DMS79 treated with DMSO at 0.1 percent for 48 hours (cell line): ENCODE results near the gene RIN1.
A peak's percentile ranks its signal among the peaks of the same experiment; 100 is the strongest.
"Not testable (repeated sequence)": the region's sequence is repeated elsewhere in the genome, so short reads cannot be mapped to it uniquely, and the experiment has no call there.

ENCODE experiments used
- DNase-seq: peaks from one replicate; lab custom pipeline; 2025; lab: John Stamatoyannopoulos, UW

The RIN1 gene

DNA sequence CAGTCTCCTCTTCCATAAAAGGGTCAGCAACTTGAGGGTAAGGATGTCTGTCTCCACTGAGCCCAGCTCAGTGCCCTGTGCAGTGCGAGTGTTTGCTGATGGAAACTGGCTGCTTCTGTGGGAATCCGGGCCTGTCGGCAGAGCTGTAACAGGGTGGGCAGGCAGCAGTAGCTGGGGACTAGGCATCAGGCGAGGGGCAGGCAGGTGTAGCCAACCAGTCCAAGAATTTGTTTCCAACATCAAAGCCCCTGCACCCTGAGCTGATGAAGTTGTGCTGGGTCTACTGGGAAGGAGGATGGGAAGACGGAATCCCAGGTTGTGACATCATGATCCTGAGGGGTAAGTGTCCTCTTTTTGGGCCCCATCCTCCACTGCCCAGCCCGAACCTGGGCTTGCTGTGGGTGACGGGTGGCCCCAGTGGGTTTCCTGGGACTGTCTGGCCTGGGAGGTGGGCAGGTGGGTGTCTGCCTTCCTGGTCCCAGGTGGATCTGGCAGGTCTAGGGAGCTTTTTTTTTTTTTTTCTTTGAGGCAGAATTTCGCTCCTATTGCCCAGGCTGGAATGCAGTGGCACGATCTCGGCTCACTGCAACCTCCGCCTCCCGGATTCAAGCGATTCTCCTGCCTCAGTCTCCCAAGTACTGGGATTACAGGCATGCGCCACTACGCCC, 24.3 kb upstream of the RIN1 start:
- DNase-seq, result no peak

DNA sequence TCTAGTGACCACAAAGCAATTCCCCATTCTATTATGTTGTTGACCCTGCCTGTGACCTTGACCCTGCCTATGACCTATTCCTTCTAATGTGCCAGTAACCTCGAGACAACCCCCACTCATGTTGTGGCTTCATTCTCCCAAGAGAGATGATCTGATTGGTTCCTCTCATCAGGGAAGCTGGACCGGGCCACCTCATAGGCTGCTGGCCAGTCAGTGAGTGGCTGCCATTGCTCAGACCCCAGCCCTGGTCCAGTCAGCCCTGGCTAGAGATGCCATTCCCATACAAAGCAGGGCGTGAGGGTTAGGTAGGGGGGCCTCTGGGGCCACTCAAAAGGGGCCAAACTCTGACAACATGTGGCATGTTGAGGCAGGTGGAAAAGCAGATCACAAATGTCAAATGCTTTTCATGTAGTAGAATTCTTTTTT, 23.4 kb upstream of the RIN1 start:
- no peak for DNase-seq

DNA sequence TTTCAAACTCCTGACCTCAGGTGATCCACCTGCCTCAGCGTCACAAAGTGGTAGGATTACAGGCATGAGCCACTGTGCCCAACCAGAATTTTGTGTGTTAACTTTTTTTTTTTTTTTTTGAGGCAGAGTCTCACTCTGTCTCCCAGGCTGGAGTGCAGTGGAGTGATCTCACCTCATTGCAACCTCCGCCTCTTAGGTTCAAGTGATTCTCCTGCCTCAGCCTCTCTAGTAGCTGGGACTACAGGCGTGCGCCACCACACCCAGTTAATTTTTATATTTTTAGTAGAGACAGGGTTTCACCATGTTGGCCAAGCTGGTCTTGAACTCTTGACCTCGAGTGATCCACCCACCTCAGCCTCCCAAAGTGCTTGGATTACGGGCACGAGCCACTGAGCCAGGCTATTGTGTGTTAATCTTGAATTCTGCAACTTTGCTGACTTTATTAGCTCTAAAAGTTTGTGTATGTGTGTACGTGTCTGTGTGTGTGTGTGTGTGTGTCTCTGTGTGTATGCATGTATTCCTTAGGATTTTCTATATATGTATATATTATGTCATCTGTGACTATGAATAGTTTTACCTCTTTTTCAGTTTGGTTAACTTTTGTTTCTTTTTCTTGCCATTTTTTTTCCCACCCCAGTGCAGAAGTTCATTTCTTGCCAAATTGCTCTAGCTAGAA, 14.5 kb upstream of the RIN1 start:
- DNase-seq, result not testable (repeated sequence)

DNA sequence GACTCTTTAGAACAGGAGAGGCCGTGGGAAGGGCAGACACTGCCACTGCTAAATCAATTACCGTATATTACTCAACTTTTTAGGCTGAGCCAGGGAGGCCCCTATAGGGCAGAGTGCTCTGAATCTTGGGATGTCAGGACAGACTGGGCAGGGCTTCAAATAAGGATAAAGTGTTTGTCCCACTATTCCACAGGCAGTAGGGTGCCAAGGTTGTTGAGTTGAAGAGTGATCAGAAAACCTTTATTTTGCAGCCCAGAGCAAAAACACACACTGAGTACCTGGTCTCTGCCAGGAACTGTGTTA, 12.8 kb upstream of the RIN1 start:
- DNase-seq, result no peak

DNA sequence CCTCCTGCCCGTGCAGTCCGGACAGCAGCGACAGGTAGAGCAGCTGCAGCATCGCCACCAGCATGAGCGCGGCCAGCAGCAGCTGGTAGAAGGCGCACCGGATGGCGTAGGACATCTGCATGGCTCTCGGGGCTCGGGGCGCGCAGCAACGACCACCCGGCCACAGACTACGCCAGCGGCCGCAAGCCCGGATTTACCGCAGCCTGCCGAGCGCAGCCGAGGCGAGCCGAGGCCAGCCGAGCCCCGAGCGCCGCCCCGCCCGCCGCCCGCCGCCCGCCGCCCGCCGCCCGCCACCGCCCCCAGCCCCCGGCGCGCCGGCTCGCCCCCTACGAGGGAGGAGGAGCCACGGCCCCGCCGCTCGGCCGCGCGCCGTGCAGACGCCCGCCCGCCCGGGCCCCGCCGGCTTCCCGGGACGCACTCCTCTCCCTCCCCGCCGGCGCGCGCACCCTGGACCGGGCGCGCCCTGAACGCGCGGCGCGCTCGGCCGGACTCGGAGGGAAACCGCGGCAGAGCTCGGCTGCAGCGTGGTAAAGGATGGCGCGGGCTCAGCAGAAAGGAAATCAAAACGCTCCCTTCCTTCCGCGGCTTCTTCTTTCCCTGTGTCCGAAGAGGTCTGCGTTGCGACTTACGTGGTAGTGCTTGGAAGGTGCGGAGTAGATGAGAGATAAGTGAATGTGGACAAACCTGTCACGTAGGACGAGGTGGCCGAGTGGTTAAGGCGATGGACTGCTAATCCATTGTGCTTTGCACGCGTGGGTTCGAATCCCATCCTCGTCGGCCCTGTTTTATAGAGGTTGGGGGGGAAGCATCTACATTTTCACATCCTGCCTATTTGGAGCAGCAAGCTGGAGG, 11.4 kb upstream of the RIN1 start, which contains the start of gene B4GAT1:
Gene B4GAT1, minus strand, starts transcription at position 205 of the 852 bp plus-strand sequence. Its CDS starts 84 bp downstream, at position 121.
- DNase-seq, result peak; percentile 67

DNA sequence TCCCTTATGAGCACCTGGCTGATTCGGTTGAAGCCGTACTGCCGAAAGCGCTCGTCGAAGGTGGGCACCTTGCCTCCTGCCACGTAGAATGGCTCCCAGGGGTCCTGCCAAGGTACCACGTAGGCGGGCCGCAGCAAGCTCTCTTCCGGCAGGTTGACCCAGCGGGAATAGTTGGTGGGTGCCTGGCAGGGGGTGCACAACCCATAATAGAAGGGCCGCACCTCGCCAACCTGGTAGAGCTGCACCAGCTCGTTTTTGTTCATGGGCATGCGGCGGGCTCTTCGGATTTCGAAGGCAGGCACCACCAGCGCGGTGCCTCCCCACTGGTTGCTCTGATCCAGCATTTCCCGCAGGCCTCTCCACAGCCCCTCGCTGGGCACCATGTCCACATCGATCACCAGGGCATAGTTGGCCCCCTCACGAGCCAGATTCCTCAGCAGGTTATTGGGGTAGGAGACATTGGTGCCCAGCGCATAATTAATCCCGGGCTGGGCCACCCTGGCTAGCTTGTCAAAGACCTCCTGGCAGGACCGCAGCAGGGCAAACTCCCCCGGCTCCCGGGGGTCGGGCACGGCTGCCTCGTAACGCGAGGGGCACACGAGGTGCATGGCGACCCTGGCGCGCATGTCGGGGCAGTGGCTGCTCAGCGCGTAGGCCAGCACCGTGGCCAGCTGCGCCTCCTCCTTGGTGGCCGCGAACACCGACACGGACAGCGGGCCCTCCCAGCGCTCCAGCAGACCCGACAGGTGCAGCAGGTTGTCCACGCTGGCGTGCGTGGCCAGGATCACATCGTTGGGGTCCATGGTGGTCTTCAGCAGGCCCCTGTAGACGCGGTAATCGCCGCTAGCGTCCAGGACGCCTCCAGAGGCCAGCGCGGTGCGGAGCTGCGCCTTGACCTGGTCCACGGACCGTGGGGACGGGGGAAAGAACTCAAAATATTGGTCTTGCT, 10.5 kb upstream of the RIN1 start:
- no peak for DNase-seq

- DNase-seq, result peak; percentile 28
Observed at GRCh38 chr11:66345316-66345649, 9.0 kb upstream of the RIN1 start.

DNA sequence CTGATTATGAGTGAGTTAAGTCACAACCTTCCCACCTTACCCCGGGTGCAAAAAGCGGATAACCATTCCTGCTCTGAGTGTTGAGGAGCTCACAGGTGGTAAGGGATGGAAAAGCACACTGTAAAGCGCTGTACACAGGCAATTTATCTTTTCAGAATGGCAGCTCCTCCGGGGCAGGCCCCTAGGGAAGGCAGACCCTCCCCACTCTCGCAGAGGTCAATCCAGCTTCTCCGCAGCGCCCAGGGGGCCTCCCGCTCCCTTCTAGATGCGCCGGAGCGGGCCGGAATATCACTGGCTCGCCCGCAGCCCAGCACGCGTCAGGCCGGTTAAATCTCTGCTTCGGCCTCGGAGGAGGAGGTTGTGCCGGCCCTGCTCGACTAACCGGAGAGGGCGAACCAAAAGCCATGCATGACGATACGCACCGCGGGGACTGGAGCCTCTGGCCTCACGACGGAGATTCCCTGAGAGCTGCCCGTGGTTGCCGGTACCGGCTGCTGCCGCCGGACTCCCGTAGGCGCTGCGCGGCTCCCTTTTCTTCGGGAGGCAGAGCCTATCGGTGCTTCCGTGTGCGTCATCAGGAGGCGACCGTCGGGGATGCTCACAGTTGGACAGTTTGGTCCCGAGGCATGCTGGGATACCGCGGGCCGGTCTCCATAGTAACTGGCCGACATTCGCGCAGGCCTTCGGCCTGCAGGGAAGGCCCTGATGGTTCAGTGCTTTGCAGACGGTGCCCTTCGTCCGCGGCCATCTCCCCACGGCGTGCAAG, 8.5 kb upstream of the RIN1 start, which contains the start of gene BRMS1:
Gene BRMS1, minus strand, starts transcription at position 555 of the 766 bp plus-strand sequence. CDS start 2,870 bp downstream, outside the sequence.
- peak; percentile 90 for DNase-seq

GRCh38 chr11:66343176-66343575, 6.9 kb upstream of the RIN1 start:
- DNase-seq, result no peak

DNA sequence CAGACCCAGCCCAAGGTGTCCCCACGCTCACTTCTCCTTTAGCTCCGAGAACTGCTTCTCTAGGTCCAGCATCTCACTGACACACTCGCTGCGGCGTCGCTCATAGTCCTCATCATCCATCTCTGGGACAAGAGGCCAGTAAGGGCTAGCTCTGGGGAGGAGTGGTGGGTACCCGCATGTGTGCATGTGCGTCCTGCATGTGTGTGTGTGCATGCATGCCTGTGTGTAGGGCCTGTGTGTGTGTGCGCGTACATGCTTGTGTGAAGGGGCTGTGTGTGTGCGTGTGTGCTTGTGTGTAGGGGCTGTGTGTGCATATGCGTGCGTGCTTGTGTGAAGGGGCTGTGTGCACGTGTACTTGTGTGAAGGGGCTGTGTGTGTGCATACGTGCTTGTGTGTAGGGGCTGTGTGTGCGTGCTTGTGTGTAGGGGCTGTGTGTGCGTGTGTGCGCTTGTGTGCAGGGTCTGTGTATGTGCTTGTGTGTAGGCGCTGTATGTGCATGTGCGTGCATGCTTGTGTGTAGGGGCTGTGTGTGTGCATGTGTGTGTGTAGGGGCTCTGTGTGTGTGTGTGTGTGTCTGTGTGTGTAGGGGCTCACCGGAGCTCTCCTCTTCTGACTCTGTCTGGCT, 5.4 kb upstream of the RIN1 start:
- no peak for DNase-seq

DNA sequence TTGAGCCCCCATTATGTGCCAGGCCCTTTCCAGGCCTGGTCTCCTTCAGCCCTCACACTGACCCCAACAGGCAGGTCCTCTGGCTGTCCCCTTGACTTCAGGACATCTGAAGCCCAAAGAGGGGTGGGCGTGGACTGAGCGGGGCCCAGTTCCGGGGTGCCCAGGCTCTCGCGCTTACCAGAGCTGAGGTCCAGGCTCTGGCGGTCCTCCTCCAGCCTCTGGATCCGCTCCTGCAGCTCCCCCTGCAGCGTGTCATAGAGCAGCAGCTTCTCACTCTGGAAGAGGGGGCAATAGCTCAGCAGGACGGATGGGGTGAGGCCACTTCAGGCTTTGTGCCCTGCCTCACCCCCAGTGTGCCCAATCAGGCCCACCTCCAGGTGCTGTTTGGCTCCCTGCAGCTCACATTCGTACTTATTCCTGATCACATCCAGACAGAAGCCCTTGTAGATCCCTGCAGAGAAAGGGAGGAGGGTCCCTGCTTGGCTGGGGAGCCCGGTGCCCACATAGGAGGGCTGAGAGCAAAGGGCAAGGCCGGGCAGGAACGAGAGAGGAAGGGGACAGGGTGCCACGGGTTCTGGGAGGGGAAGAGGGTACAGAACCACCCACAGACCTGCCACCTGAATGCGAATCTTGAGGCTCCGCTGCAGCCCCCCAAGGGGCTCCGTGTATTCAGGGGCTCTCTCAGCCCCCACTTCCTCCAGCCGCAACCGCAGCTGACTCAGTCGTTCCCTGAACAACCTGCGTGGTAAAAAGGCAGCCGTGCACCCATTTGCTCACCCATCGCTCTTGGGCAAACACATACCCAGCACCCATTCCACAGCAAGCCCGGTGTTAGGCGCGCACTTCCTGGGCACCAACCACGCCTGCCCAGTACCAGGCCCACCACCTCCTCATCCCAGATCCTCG, 4.6 kb upstream of the RIN1 start:
- DNase-seq, result no peak

DNA sequence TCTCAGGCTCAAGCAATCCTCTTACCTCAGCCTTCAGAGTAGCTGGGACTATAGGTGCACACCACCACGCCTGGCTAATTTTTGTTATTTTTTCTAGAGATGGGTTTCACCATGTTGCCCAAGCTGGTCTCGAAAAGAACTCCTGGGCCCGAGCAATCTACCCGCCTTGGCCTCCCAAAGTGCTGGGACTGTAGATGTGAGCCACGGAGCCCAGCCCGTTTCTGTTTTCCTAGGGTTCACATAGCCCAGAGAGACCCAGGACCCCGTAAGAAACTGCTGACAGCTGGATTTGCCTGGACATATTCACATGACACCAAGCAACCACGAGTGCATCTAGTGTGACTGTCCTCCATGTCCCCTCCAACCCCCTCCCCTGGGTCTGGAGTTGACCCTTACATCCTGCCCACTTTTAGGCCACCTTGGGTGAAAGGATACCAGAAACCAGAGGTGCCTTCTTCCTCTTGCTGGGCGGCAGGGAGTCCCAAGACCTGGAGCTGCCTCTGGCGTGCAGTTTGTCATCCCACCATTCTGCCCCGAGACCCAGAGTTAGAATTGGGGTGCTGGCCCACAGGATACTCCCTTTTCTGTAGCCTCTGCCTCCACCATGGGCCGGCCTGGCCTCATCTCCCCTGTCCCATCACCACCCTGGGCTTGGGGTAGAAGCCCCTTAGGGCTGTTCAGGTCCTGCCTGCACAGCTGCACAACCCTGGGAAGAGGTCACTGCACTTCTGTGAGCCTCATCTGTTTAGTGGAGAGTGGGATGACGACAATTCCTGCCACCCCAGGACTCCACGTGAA, 3.7 kb upstream of the RIN1 start:
- no peak for DNase-seq

DNA sequence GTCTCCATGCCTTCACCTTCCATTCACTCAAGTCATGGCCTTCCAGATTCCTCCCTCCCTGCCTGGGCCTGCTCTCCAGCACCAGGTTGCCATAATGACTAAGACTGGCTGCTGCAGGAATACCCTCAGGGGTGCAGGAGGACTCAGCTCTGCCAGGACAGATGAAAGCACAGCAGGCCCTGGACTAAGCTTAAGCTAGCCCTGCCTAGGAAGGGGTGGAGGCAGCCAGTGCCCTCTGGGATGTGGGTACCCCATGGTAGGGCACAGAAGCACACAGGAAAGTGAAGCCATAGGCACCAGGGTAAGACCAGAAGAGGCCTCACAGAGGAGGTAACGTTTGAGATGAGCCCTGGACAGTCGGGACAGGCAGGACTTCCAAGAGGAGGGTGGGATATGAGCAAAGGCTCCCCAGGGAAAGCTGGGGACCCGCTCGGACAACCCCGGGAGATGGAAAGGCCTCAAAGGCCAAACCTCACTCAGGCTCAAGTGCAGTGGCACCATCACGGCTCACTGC, 3.0 kb upstream of the RIN1 start:
- DNase-seq, result no peak

- DNase-seq, result no peak
Observed at GRCh38 chr11:66338276-66339161, 2.3 kb upstream of the RIN1 start.

GRCh38 chr11:66337103-66337899, 1.1 kb upstream of the RIN1 start:
- no peak for DNase-seq

DNA sequence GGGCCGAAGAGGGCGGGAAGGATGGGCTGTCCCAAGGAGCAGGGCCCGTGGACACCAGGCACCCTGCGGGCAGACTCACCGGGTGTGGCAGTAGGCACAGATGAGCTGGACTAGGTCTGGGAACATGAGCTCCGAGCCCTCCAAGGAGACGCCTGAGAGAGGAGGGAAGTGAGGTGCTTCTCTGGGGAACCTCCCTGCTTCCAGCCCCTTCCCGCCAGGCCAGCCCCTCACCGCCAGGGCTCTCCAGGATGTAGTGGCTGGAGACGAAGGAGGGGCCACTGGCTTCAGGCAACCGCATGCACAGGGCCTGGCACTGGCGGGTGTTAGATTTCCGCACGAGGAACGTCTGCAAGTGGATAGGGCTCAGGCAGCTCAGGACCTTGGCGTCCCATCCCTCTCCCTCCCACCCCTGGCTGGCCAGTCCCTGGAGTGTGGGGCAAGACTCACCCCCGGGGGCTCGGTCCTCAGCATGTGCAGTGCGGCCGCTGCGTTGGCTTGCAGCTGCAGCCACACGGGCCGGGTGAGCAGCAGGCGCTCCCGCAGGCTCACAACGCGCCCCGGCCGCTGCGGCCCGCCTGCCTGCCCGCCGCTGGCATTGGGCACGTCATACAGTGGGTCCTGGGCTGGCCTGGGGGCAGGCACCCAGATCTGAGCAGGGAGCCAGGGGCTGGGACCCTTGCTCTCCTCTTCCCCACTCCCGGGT, 552 bp downstream of the RIN1 start:
- DNase-seq, result peak; percentile 23
